ENCODE data around the gene MLLT3. TPM values are rescaled to one million over a fixed set of nuclear protein-coding genes. Genes with fewer than 3 reads are reported as not detected.

The MLLT3 gene
- total RNA-seq, 1 experiment from 2014 or later: 21.6 TPM

GRCh38 chr9:20408513-20408912, 213.8 kb downstream of the MLLT3 start:
- Histone ChIP-seq H3K27me3 (ENCODE audit: insufficient read depth, low read depth) (no peaks in the 10 kb centered on the region), H3K4me2 (no peak overlapping the region), H4K20me1 (ENCODE audit: insufficient read depth) (no peaks in the 10 kb centered on the region), H3K9me2 (ENCODE audit: insufficient read depth) (no peaks in the 10 kb centered on the region), H3K4me1 (replicated peaks; ENCODE audit: insufficient read depth) (no peaks in the 10 kb centered on the region), H3K79me2 (ENCODE audit: low read depth) (no peaks in the 10 kb centered on the region), H3F3A (ENCODE audit: insufficient read depth, low read depth) (no peaks in the 10 kb centered on the region), H3K4me3 (no peak overlapping the region), H3K27ac (no peak overlapping the region), H3K36me3 (ENCODE audit: low read depth) (no peaks in the 10 kb centered on the region), H3K9me3 (ENCODE audit: insufficient read depth, low read depth) (no peaks in the 10 kb centered on the region), H2AFZ (no peak overlapping the region)
- BruUV-seq (replicated peaks): no TSS peak
- no peak for DNase-seq
- no peak for TF ChIP-seq EZH2 (IDR thresholded peaks at IDR 0.05; ENCODE audit: low read depth)
- no peak for TF ChIP-seq CTCF (conservative IDR thresholded peaks at IDR 0.05)
- intact Hi-C loops (cut with micrococcal nuclease; ENCODE audit: unreplicated experiment): no loop called here
- POLR2A ChIA-PET (ENCODE audit: unreplicated experiment): no interaction called here
- CTCF ChIA-PET: no interaction called here

GRCh38 chr9:20407013-20407412, 215.3 kb downstream of the MLLT3 start:
- Histone ChIP-seq H3K79me2 (ENCODE audit: low read depth) (no peaks in the 10 kb centered on the region), H4K20me1 (ENCODE audit: insufficient read depth) (no peaks in the 10 kb centered on the region), H3K36me3 (ENCODE audit: low read depth) (no peaks in the 10 kb centered on the region), H3K27me3 (ENCODE audit: insufficient read depth, low read depth) (no peaks in the 10 kb centered on the region), H3K4me2 (no peak overlapping the region), H3K27ac (no peak overlapping the region), H3F3A (ENCODE audit: insufficient read depth, low read depth) (no peaks in the 10 kb centered on the region), H2AFZ (no peak overlapping the region), H3K9me3 (ENCODE audit: insufficient read depth, low read depth) (no peaks in the 10 kb centered on the region), H3K9me2 (ENCODE audit: insufficient read depth) (no peaks in the 10 kb centered on the region), H3K4me3 (no peak overlapping the region), H3K4me1 (replicated peaks; ENCODE audit: insufficient read depth) (no peaks in the 10 kb centered on the region)
- ChIA-PET CTCF (no interaction called here), POLR2A (ENCODE audit: unreplicated experiment) (no interaction called here)
- BruUV-seq (replicated peaks): no TSS peak
- TF ChIP-seq EZH2 (IDR thresholded peaks at IDR 0.05; ENCODE audit: low read depth) (no peak), CTCF (conservative IDR thresholded peaks at IDR 0.05) (no peak)
- intact Hi-C loops (cut with micrococcal nuclease; ENCODE audit: unreplicated experiment): no loop called here
- DNase-seq: no peak

GRCh38 chr9:20406344-20406743, 216.0 kb downstream of the MLLT3 start:
- BruUV-seq (replicated peaks): no TSS peak
- Histone ChIP-seq H3F3A (ENCODE audit: insufficient read depth, low read depth) (no peaks in the 10 kb centered on the region), H3K4me1 (replicated peaks; ENCODE audit: insufficient read depth) (no peaks in the 10 kb centered on the region), H2AFZ (no peak overlapping the region), H4K20me1 (ENCODE audit: insufficient read depth) (no peaks in the 10 kb centered on the region), H3K4me3 (no peak overlapping the region), H3K4me2 (no peak overlapping the region), H3K79me2 (ENCODE audit: low read depth) (no peaks in the 10 kb centered on the region), H3K27me3 (ENCODE audit: insufficient read depth, low read depth) (no peaks in the 10 kb centered on the region), H3K27ac (no peak overlapping the region), H3K9me2 (ENCODE audit: insufficient read depth) (no peaks in the 10 kb centered on the region), H3K36me3 (ENCODE audit: low read depth) (no peaks in the 10 kb centered on the region), H3K9me3 (ENCODE audit: insufficient read depth, low read depth) (no peaks in the 10 kb centered on the region)
- no peak for DNase-seq
- TF ChIP-seq CTCF (conservative IDR thresholded peaks at IDR 0.05) (no peak), EZH2 (IDR thresholded peaks at IDR 0.05; ENCODE audit: low read depth) (no peak)
- intact Hi-C loops (cut with micrococcal nuclease; ENCODE audit: unreplicated experiment): no loop called here
- CTCF ChIA-PET: no interaction called here
- POLR2A ChIA-PET (ENCODE audit: unreplicated experiment): no interaction called here
